ENCODE measurements around the gene SMARCA1.

SMARCA1 gene

GRCh38 chrX:129540068-129540653 lies 16.9 kb upstream of the SMARCA1 start, which contains the start of gene OCRL:
OCRL (plus strand) TSS chrX:129540259; CDS start chrX:129540440, 181 bp downstream.
- H3K27ac ChIP-seq, result peak within 1 kb of the TSS; percentile 75

GRCh38 chrX:129534816-129535578 lies 11.7 kb upstream of the SMARCA1 start:
- H3K27ac ChIP-seq, result no peak overlapping the region
- TF ChIP-seq CTCF (conservative IDR thresholded peaks at IDR 0.05), result no peak

More at GRCh38 chrX:129540068-129540653, 16.9 kb upstream of the SMARCA1 start, which contains the start of gene OCRL:
- TF ChIP-seq CTCF (conservative IDR thresholded peaks at IDR 0.05), result peak; percentile 79

GRCh38 chrX:129531132-129531531 lies 7.8 kb upstream of the SMARCA1 start:
- TF ChIP-seq CTCF (conservative IDR thresholded peaks at IDR 0.05), result no peak
- H3K27ac ChIP-seq, result no peak overlapping the region

- no peak for TF ChIP-seq CTCF (conservative IDR thresholded peaks at IDR 0.05)
- peak overlapping the region; percentile 36; the same call in 1 of the 2 replicates for H3K27ac ChIP-seq
These were observed 7.1 kb upstream of the SMARCA1 start for GRCh38 chrX:129530410-129530809.

- peak overlapping the region; percentile 36; the same call in 1 of the 2 replicates for H3K27ac ChIP-seq
- no peak for TF ChIP-seq CTCF (conservative IDR thresholded peaks at IDR 0.05)
These were observed 6.5 kb upstream of the SMARCA1 start for GRCh38 chrX:129529685-129530281.

GRCh38 chrX:129525896-129526295 lies 2.6 kb upstream of the SMARCA1 start:
- no peak for TF ChIP-seq CTCF (conservative IDR thresholded peaks at IDR 0.05)
- H3K27ac ChIP-seq, result peak overlapping the region; percentile 80; the same call in 1 of the 2 replicates

- TF ChIP-seq CTCF (conservative IDR thresholded peaks at IDR 0.05), result no peak
- H3K27ac ChIP-seq, result peak overlapping the region; percentile 80; the same call in 1 of the 2 replicates
These were observed 1.9 kb upstream of the SMARCA1 start for GRCh38 chrX:129525162-129525561.
